ACHN (cell line): ENCODE results near the gene MAGI2.

ENCODE experiments used
- DNase-seq: peaks from one replicate; pipeline ENCODE4 v3.0.0-alpha.2; 2015
- in situ Hi-C: cut with HindIII; loops from 2 replicates; pipeline ENCODE4 v1.10.0; 2017; ENCODE audit warnings: low sequenced_read_pairs, low pct_ligation_motif_present, low pct_unique_long_range_greater_than_20kb

MAGI2 gene

DNA sequence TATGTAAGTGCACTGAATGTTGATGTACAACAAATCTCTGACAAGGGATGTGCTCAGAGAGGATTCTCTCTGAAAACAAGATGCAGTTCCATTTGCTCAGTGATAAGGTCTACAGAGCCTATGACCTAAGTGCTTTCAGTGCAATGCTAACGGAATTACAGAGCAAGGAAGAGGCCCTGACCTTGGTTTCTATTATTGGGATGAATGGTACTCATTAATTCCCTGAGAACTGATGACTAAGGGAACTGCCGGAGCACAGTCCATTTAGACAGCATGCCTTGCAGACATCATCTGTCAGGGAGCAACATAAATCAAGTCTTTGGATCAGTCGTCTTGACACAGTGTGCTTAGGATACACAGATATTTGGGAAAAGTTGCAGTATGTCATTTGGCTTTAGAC is 1314.1 kb downstream of the MAGI2 start:
- DNase-seq = no peak
- in situ Hi-C loops = no loop called here

DNA sequence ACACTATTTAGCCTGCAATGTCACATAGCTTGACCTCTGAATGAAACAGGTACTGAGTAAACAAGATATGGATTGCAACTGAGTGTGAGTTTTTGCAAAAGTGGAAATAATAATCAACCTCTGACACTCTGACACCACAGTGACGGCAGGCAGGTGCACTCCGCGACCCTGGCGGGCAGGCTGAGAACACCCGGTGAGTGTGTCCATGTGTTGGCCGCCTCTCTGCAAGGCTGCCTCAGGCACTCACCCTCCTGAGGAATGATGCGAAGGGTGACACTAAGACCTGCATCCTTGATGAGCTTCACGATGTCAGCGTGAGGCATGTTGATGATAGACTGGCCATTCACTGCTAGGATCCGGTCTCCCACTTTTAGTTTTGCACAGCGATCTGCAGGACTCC is 1318.7 kb downstream of the MAGI2 start:
- DNase-seq = no peak
- in situ Hi-C loops = no loop called here

DNA sequence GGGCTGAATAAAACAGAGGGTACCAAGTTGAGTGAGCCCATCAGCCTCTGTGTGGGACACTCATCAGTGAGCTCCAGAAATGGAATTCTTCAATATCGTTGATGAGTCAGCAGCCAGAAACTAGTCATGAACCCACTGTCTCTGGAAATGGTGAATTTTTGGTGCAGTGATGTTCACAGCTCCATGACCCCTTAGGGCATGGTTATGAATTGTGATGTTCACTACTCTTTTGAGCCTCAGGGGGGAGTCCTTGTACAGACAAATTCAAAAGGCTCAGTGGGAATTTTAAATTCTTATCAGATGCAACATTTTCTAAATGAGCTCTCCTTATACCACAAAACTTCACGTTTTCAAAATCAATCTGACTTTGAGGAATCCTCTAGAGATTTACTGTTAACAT is 1319.2 kb downstream of the MAGI2 start:
- peak; percentile 64 for DNase-seq
- in situ Hi-C loops = no loop called here

DNA sequence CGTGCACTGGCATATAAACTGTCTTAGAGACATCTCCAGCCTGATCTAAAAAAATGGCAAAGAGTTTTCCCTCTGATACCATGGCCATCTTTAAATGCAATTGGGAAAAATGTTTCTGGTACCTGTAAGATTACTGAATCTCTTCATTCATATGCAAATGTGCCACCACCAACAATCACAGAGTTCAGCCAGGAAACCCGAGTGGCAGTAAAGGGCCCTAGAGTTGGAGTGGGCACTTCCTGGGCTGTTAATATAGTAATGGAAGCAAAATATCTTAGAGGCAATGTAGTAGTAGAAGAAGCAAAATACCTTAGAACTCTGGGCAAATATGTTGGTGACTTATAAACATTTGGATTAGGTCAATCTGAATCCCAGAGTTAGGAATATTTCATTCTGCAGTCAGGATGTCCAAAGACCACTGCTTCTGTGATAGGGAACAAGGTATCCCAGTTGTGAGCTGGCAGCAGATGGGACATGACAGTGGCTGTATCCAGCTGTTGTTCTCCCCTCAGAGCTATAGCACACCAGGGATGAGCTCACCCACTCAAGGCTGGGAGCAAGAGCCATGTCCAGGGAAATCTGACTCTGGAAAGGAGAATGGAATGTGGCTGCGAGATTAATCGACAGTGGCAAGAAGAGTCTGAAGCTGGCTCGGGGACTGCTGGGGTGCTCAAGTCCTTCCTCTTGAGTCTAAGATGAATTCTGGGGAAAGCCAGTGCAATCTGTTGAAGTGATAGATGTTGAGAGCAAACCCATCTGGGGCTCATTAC is 1322.8 kb downstream of the MAGI2 start:
- DNase-seq = no peak
- in situ Hi-C loops = no loop called here

DNA sequence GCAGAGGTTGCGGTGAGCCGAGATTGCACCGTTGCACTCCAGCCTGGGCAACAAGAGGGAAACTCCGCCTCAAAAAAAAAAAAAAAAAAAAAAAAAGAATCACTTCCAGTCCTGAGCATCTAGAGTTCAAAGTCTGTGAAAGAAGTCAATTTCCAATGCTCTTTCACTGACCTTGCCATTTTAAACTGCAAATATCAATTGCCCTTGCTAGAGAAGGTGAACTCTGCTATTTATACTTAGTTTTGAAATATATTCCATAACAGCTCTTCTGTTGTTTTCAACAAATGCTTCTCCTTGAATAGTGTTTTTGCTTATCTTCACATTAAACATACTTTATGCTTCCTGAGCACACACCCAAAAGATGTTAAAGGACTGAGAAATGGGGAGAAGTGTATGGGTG is 1323.6 kb downstream of the MAGI2 start:
- in situ Hi-C loops = no loop called here

DNA sequence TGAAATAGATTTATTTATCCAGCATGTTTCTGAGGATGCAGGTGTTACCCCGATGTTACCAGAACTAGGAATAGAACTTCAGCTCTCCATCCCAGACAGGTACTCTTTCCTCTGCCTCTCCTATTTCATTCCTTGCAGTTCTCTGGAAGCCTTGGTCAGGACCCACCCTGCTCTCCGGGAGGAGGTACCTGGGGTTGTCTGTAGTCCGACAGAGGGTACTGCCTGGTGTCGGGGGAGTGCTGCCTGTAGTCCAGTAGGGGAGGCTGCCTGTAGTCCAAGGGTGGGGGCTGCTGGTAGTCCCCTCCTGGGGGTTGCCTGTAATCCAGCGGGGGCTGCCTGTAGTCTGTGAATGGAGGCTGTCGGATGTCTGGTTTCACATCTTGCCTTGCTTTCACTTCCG is 1326.5 kb downstream of the MAGI2 start:
- in situ Hi-C loops = no loop called here
- DNase-seq = no peak

More for the DNA sequence above, 1323.6 kb downstream of the MAGI2 start:
- no peak for DNase-seq

DNA sequence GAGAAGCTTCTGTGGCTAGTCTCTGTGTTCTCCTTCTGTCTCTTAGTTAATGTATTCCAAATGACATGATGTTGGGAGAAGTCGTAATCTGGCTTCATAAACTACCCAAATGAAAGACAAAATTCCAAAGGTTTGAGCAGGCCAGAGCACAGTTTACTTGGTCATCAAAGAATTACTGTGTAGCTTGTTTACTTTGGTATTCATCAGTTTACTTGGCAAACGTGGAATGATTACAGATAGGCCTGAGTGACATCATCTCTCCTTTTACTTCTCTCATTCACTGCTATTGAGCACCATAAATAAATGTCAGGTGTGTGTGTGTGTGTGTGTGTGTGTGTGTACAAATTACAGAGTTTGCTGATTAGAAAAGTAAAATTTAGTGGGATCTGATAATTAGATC is 1327.6 kb downstream of the MAGI2 start:
- in situ Hi-C loops = no loop called here
- DNase-seq = no peak

DNA sequence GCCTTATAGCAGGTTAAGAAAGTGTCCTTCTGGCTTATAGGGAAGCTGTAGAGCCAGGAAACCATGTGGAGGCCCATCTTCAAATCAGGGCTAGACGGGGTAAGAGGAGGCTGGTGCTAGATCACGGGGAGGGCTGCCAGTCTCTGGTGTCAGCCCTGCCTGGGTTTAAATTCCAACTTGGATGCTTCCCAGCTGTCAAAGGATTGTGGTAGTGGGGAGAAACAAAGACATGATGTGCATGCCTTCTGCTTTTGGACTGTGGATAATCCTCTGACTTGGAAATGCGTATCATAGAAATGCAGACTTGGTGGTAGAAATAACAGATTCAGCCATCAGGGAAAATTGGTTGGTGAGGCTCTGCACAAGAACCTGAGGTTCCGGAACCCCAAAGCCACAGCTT is 1329.3 kb downstream of the MAGI2 start:
- no peak for DNase-seq
- in situ Hi-C loops = no loop called here

DNA sequence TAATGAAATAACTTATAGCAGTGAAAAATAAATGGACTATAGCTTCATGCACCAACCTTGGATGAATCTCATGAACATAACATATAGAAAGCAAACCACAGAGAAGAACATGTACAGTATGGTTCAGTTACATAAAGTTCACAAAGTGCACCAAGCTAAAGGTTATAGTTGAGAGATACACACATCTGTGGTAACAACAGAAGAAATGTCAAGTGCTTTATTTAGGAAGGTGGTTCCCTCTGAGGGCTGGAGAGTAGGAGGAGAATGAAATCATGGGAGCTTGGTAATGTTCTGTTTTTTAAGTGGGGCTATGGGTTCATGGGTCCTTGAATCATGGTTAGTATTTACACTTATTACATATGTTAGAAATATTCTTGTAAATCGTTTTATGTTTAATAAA is 1331.6 kb downstream of the MAGI2 start:
- in situ Hi-C loops = no loop called here
- no peak for DNase-seq

DNA sequence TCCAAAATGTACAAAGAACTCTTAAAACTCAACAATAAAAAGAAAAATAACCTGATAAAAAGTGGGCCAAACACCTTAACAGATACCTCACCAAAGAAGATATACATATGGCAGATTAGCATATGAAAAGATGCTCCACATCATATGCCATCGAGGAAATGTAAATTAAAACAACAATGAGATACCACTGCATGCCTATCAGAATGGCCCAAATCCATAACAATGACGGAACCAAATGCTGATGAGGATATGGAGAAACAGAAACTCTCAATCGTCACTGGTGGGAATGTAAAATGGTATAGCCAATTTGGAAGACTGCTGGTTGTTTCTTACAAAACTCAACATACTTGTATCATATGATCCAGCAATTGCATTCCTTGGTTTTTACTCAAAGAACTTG is 1335.0 kb downstream of the MAGI2 start:
- in situ Hi-C loops = no loop called here
- DNase-seq = no peak

DNA sequence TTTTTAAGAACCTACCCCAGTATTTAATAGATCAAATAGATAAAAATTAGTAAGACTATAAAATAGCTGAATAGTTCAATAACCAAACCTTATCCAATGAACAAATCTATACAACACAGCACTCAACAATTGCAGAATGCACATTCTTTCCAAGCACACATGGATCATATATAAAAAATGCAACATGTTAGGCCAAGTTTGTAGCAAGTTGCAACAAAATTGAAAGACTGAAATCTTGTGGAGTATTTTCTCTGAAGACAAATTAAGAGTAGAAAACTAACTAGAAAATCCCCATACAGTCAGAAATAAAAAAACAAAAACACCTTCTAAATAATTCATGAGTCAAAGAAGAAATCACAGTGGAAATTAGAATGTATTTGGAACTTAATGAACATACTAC is 1337.6 kb downstream of the MAGI2 start:
- in situ Hi-C loops = no loop called here
- no peak for DNase-seq

DNA sequence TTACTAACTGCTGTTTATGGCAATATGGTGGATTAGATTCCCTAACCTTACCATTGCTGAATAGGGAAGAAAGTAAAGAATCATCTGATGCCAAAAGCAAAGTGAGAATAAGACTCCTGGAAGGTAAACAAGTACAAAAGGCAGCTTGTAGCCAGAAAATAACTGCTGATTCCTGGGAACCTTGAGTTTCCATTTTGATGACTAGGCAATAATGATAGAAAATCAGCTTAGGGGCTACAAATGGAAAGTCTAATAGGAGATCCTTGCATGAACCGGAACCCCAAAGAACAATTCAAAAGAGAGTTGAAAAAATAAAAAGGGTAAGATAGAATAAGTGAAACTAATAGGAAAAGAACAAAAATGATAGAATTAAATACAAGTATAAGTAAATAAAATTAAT is 1338.5 kb downstream of the MAGI2 start:
- in situ Hi-C loops = no loop called here

DNA sequence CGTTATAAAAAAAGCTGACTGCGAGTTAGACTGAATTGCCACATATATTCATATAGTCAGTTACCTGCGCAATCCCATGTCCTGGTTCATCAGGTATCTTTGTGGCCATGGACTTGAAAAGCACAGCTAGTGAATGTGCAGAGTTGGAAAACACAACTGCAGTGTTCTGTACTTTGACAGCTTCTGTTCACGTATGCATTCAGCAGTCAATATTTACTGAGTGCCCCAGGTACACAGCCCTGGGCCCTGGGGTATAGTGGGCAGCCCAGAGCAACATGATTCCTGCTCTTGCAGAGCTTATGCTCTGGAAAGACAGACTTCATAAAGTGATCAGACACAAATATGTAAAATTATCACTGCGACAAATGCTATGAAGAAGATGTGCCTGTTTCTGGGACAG is 1341.0 kb downstream of the MAGI2 start:
- DNase-seq = no peak
- in situ Hi-C loops = no loop called here

More for the DNA sequence above, 1338.5 kb downstream of the MAGI2 start:
- no peak for DNase-seq

DNA sequence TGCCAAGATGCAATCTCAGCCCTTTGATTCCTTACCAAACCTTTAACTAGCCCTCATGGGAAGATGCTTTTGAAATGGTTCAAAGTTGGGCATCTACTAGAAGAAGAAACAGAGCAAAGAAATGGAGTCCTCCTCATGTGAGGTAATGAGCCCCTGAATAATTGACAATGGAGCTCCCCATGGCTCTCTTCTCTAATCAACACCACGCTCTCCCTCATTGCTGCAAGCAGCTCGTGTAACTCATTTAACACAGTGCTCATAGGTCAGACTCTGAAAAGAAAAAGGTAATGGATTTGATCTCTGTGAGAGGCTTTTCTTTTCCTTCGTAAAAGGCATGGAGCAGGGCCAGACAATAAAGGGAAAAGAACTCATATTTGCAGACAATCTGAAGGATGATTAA is 1342.1 kb downstream of the MAGI2 start:
- in situ Hi-C loops = no loop called here
- no peak for DNase-seq

DNA sequence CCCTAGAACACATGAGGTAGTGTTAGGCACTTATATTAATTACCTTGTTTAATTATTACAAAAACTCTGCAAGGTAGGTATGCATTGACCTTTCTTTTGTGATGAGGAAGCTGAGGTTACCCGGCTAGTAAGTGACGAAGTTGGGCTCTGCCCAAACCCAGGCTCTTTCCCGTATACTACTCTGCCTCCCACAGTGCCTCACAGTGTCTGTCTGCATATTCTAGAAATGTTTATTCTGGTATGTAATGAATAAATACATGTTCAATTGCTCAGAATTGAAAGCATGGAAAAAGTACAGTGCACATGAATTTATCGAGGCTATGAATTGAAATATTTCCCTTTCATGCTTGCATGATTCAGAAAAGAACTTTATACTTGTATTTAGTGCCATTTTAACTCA is 1350.0 kb downstream of the MAGI2 start:
- in situ Hi-C loops = no loop called here
- no peak for DNase-seq

DNA sequence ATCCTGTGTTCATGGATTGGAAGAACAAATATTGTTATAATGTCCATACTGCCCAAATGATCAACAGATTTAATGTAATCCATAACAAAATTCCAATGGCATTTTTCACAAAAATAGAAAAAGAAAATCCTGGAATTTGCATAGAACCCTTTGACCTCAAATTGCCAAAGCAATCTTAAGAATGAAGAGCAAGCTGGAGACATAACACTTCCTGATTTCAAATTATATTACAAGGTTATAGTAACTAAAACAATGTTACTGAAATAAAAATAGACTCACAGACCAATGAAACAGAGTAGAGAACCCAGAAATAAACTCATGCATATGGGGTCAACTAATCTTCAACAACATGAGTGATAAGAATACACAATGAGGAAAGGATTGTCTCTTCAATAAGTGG is 1352.4 kb downstream of the MAGI2 start:
- DNase-seq = no peak
- in situ Hi-C loops = no loop called here

DNA sequence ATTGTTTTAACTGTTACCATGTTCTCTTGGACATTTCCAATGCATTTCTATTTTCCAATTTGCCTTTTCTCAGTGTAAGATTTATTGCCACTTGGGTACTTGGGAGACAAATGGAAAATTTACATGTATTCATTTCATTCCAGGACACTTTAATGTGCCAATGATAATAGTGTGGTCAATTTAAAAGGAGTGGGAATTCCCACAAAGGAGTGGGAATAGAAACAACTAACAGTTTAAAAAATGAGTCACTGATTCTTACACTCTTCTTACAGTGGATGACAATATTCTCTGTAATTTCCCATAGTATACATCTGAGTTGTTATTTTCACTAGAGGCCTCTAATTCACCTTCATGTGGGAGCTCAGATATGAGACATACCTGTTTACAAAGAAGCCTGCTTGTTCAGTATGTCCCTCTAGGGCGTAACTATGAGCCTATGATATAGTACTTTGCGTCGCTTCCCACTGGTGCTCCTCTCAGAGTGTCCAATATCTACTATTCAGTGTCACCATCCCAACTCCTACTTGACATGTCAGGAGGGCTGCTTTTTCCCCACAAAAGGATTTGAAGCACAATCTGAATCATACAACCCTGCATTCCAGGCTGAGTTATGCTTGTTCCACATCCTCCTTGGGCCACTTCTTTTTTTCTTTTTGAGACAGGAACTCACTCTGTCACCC is 1353.6 kb downstream of the MAGI2 start:
- DNase-seq = no peak
- in situ Hi-C loops = no loop called here

DNA sequence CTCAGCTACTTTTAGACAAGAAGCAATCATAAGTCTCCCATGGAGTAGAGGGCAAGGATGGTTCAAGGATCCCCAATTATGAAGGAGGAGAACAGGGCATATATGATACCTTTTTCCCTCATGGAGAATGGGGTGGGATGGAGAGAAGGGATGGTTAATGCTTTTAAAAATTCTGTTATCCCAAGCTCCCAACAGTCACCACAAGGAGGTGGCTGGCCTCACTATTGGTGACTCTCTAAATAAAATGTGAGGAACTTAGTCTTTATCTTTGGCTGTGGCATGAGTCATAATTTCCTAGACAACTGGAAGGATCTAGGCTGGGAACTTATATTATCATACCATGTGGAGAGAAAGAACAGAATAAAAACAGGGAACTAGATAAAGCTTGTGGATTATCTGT is 1357.9 kb downstream of the MAGI2 start:
- in situ Hi-C loops = no loop called here
- no peak for DNase-seq

DNA sequence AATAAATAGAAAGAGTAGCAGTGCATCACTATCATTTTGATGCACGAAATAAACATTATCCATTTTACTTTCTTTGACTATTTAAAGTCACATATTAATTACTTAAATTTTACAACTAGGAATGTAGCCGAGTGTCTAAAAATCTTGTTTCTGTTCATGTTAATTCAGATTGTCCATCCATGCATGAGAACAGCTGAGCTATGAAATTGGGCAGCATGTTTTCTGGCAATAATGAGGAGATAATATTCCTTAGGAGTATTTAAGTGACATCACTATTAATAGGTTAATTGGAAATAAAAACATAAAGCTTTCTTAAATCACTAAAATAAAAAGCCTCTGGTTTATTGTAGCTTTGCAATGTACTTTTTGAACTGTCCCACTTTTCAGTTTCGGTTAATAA is 1361.1 kb downstream of the MAGI2 start:
- no peak for DNase-seq
- in situ Hi-C loops = no loop called here

DNA sequence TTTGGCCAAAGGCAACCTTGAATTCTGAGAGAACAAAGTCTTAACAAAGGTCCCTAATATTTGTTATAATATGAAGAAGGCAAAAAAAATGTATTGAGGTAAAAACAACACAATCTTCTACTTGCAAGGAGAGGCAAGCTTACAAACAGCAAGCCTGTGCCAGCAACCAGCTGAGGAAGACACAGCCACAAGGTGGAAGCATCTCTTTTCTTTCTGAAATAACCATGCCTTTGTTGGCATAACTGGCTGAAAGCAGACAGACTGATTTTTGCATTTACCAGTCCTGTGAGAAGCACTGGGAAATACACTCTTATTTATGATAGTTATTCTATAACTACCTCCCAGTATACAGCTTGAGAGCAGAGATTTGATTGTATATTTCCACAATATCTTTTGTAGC is 1362.9 kb downstream of the MAGI2 start:
- no peak for DNase-seq
- in situ Hi-C loops = no loop called here
